ENCODE results near the gene KLHL1.

- no peak for TF ChIP-seq CTCF (IDR thresholded peaks at IDR 0.05; ENCODE audit: poor library complexity, severe bottlenecking)
- TF ChIP-seq EP300 (conservative IDR thresholded peaks at IDR 0.05; ENCODE audit: poor library complexity, severe bottlenecking): no peak
- no peak for TF ChIP-seq EZH2 (IDR thresholded peaks at IDR 0.05; ENCODE audit: borderline replicate concordance, insufficient read depth, low read length, poor library complexity, severe bottlenecking)
- TF ChIP-seq TAF1 (IDR thresholded peaks at IDR 0.05; ENCODE audit: low read depth): no peak
- TF ChIP-seq REST (IDR thresholded peaks at IDR 0.05; ENCODE audit: borderline replicate concordance): no peak
Observed at GRCh38 chr13:69704311-69704710, 403.9 kb downstream of the KLHL1 start.

Data from neural cell (in vitro differentiated cells).